ENCODE measurements around the gene FAM72D. TPM values are rescaled to one million over a fixed set of nuclear protein-coding genes. Genes with fewer than 3 reads are reported as not detected.
A peak's percentile ranks its signal among the peaks of the same experiment; 100 is the strongest.
"Not testable (repeated sequence)": the region's sequence is repeated elsewhere in the genome, so short reads cannot be mapped to it uniquely, and the experiment has no call there.

The FAM72D gene
- total RNA-seq, 6 experiments from 2014 or later, result 0.09 to 0.32 TPM; not detected in 4

DNA sequence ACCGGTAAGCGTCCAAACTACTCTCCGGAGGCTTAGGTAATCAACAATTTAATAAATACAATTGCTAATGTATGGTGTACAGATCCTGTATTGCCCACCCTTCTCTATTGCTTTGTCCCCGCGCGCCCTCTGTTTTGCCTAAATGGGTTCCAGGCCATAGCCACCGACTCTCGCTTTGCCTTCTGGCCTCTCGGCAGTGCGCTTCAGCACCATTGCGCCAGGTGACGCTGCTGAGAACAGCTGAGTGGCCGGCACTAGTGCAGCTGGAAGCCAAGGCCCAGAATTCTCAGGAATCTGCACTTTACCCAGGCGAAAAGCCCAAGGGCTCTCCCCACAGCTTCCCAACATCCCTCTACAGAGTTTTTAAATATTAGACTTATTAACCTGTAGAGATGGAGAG, 61.9 kb downstream of the FAM72D start:
- H3K27ac ChIP-seq; intact Hi-C loops (cut with DNase I); H3K9me3 ChIP-seq; H3K36me3 ChIP-seq; H3K4me1 ChIP-seq; DNase-seq; H3K27me3 ChIP-seq; H3K4me3 ChIP-seq: not testable (repeated sequence)
- ATAC-seq, result peak; percentile 73 to 81 (median 78)
- no CpG with 5 or more reads among the region's 14 CpGs for WGBS (ENCODE audit: insufficient coverage, low coverage, low lambda C conversion rate, missing lambda C conversion rate)

DNA sequence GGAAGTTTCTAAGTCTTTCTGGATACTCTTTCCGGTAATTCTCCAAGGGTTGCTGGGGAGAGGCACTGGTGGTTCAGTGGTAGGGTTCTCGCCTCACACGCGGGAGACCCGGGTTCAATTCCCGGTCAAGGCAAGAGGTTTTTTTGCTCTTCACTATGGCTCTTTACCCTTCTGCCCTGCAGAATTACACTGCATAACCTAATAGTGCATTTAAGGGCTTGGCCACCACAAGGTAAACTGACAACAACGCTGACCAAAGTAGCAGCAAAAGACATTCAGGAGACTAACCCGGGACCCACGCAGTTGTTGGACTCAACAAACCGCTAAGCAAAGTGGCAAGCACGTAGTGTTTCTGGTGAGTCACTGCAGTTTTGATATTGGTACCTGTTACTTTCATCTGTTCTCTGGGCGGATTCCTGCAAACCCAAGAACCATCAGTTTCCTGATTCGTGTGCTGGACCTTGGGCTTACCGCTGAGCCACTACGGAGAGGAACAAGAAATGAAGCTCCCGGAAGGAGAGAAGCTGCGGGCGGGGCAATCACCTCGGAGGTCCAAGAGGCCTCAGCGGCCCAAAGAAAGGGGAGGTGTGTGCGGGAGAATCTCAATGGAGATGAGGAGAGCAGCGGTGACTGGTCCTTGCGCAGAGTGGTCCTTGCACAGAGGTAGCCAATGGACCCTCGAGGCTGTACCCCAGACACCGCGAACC, 65.4 kb downstream of the FAM72D start:
- intact Hi-C loops (cut with DNase I); DNase-seq; H3K27me3 ChIP-seq; H3K27ac ChIP-seq; H3K36me3 ChIP-seq; H3K4me3 ChIP-seq; H3K9me3 ChIP-seq; H3K4me1 ChIP-seq: not testable (repeated sequence)
- ATAC-seq, result peak; percentile 51 to 81 (median 68)
- 9% methylated on average over 4 of the region's 26 CpGs for WGBS (ENCODE audit: insufficient coverage, low coverage, low lambda C conversion rate, missing lambda C conversion rate)

Other genes starting within 250 kb of the FAM72D start
- 1 to 10 TPM; 4.5 to 6.6 (median 6.1) TPM for gene SRGAP2B, start 646 bp upstream of the FAM72D start, total RNA-seq
- not detected for gene PPIAL4D, start 146.2 kb downstream of the FAM72D start, total RNA-seq

All from right lobe of liver (tissue), 6 donors.